Measurements from ENCODE around the gene KARS1.

Gene KARS1

DNA sequence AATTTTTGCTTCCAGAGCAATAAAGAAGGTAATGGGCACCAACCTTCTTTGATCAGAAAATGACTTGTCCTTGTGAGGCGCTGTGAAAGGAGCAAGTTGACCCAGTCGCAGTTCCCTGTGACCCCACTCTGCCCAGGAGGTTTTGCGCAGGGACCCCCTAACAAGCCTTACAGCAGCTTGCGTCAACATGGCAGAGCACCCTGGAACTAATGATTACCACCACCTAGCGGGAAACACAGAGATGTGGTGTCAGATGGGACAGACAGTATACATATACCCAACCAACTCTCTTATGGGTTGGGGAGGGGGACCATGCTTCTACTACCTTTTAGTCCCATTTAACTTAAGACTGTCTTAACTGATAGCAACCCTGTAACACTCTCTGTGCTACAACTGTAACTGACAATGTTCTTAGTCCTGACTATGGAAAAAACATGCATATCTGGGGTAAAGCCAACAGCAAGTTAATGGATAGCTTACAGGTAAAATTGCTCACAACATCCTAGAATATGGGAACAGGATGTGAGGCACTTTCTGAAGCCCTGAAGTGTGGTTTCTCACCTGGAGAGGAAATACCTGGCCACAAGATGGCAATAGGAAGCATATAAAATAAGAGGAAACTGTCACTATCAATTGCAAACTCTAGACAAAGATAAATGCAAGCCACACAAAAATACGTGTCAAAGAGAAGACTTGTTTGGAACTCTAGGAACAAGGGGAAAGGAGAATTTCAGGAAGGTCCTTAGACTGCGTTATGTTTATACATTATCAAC lies 3.0 kb downstream of the KARS1 start:
- no peak for DNase-seq (ENCODE audit: extremely low read depth, low read depth)

DNA sequence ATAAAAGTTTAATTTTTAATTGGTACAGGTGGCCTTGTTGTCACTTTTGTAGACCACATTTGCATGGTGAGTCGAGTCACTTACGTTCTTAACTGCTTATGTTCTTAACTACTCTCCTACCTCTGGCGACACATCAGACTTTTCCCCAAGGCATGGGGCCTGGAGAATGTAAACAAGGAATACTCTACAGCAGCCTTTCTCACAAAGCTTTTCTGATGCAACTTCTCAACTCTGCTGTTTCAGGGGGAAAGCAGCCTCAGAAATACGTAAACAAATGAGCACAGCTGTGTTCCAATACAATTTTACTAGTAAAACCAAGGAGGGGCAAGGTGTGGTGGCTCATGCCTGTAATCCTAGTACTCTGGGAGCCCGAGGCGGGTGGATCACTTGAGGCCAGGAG lies 6.9 kb downstream of the KARS1 start:
- DNase-seq (ENCODE audit: extremely low read depth, low read depth): no peak
- TF ChIP-seq, protein P1, sequence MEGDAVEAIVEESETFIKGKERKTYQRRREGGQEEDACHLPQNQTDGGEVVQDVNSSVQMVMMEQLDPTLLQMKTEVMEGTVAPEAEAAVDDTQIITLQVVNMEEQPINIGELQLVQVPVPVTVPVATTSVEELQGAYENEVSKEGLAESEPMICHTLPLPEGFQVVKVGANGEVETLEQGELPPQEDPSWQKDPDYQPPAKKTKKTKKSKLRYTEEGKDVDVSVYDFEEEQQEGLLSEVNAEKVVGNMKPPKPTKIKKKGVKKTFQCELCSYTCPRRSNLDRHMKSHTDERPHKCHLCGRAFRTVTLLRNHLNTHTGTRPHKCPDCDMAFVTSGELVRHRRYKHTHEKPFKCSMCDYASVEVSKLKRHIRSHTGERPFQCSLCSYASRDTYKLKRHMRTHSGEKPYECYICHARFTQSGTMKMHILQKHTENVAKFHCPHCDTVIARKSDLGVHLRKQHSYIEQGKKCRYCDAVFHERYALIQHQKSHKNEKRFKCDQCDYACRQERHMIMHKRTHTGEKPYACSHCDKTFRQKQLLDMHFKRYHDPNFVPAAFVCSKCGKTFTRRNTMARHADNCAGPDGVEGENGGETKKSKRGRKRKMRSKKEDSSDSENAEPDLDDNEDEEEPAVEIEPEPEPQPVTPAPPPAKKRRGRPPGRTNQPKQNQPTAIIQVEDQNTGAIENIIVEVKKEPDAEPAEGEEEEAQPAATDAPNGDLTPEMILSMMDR (IDR thresholded peaks at IDR 0.05; ENCODE audit: low read depth, low read length): no peak

More for the DNA sequence above, 3.0 kb downstream of the KARS1 start:
- TF ChIP-seq, protein P1 (IDR thresholded peaks at IDR 0.05; ENCODE audit: low read depth, low read length): no peak

DNA sequence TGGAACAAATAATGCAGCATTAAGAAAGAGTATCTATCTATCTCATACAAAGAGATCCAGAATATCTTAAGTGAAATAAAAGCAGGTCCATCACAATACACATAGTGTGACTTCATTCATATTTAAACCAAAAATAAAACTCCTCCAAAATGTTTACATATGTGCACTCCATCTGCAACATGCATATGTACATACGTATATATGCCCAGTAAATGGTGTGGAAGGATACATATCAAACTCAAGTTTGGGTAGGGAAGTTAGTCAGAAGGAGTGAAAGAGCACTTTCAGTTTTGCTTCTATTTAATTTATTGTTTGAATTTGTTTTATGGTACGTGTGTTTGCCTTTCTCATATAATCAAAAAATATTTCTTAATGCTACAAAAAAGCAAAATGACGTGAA lies 12.4 kb downstream of the KARS1 start:
- DNase-seq (ENCODE audit: extremely low read depth, low read depth): no peak
- TF ChIP-seq, protein P1 (IDR thresholded peaks at IDR 0.05; ENCODE audit: low read depth, low read length): no peak

DNA sequence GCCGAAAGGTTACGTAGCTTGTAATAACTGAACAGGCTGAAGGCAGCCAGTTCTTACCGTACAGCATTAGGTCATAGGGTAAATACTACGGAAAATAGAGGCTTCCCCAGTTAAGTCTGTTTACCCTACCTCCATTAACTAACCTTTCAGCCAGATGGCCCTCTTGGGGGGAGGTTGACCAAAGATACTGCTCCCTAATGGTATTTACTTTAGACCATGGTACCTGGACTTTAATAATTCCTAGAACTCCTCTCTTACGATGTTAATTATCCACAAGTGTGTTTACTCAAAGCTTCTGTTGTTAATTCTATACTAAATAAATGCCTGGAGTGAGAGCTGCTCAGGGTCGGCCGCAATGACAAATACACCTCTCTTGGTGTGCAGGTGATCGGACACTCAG lies 14.6 kb downstream of the KARS1 start:
- DNase-seq (ENCODE audit: extremely low read depth, low read depth): no peak
- TF ChIP-seq, protein P1 (IDR thresholded peaks at IDR 0.05; ENCODE audit: low read depth, low read length): no peak

DNA sequence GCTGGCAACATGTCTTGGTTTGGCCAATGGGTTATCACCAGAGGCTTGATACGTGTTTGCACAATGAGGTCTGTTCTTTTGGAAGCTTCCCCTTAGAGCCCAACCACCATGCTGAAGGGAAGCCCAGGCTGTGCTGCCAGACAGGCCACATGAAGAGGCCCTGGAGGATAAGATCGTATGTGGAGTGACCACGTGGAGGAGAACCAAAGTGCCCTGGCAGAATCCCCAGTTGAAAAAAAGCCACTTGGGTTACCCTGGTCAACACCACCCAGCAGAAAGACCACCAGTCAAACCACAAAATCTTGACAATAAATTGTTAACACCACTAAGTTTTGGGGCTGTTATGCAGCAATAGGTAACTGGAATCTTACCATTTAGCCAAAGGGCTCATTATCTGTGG lies 17.4 kb downstream of the KARS1 start:
- TF ChIP-seq, protein P1 (IDR thresholded peaks at IDR 0.05; ENCODE audit: low read depth, low read length): no peak
- DNase-seq (ENCODE audit: extremely low read depth, low read depth): no peak

DNA sequence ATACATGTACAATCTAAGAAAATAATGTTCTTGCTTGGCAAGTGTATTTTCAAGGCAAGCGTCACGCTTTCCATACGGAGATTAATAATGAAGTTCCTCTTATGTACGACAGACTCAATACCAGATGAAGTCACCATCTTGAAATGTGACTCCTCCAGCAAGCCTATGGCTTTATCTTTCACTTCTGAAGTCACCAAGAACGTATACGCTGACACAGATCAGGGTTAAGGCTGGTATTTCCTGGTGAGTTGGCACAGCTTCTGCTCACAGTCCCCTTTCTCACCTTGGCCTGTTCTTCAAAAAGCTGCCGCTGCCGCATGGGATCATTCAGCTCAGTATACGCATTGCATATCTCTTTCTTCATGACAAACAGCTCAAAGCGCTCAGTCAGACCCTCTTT lies 18.3 kb downstream of the KARS1 start:
- DNase-seq (ENCODE audit: extremely low read depth, low read depth): no peak
- TF ChIP-seq, protein P1 (IDR thresholded peaks at IDR 0.05; ENCODE audit: low read depth, low read length): no peak

DNA sequence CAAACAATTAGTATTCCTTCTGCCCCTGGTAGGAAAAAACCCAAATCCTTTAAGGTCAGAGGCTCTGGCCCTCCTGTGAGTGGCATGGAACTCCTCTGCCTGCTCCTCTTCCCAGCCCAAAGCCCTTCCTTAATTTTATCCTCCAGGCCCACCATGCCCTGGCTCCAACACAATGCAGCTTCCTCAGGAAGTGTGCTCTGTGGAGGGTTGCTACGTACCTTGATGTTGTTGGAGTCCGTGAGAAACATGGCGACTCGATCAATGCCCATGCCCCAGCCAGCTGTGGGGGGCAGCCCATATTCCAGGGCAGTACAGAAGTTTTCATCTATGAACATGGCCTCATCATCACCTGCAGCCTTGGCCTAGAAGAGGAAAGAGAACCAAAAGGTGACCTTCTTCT lies 19.1 kb downstream of the KARS1 start:
- DNase-seq (ENCODE audit: extremely low read depth, low read depth): no peak
- TF ChIP-seq, protein P1 (IDR thresholded peaks at IDR 0.05; ENCODE audit: low read depth, low read length): no peak

All from AG09319 (cell line).